Kidney (tissue), 14 donors: ENCODE data around the gene KRT6B. TPM values are rescaled to one million over a fixed set of nuclear protein-coding genes. Genes with fewer than 3 reads are reported as not detected.

Source experiments
- DNase-seq, 5 donors: peaks; one replicate each; pipeline ENCODE4 v3.0.0-alpha.2; 2013 to 2020
- FAIRE-seq: peaks from 2 replicates; lab custom pipeline; 2012; peaks lifted over from hg19 to GRCh38; lab: Jason Lieb, UNC
- H3K27ac ChIP-seq, 2 donors: one replicate each; pipeline ENCODE4 v1.7.0; 2013; ENCODE audit warnings: low read depth in 2 of 2, low read length in 2 of 2, inconsistent platforms in 1 of 2
- H3K27me3 ChIP-seq: one replicate; pipeline ENCODE4 v1.7.1; 2013; ENCODE audit warnings: low read length, inconsistent platforms; ENCODE audit not compliant: control insufficient read depth, insufficient read depth
- H3K36me3 ChIP-seq, 3 donors: one replicate each; pipeline versions ENCODE4 v1.7.0 to v1.7.1; 2013; ENCODE audit warnings: low read length in 3 of 3, control low read depth in 1 of 3, inconsistent platforms in 1 of 3; ENCODE audit not compliant: insufficient read depth in 3 of 3, control insufficient read depth in 2 of 3
- H3K4me1 ChIP-seq, 3 donors: one replicate each; pipeline versions ENCODE4 v1.7.0 to v1.7.1; 2013; ENCODE audit warnings: low read length in 3 of 3, inconsistent platforms in 1 of 3, low read depth in 1 of 3; ENCODE audit not compliant: control insufficient read depth in 2 of 3, insufficient read depth in 2 of 3
- H3K4me3 ChIP-seq, 3 donors: one replicate each; pipeline versions ENCODE4 v1.7.0 to v1.8.1; 2013; ENCODE audit warnings: low read length in 3 of 3, control low read depth in 1 of 3, inconsistent platforms in 1 of 3
- H3K9ac ChIP-seq, 3 donors: one replicate each; pipeline versions ENCODE4 v1.7.0 to v1.7.1; 2013; ENCODE audit warnings: low read length in 3 of 3, control low read depth in 1 of 3, inconsistent platforms in 1 of 3
- H3K9me3 ChIP-seq, 3 donors: one replicate each; pipeline versions ENCODE4 v1.7.0 to v1.7.1; 2013; ENCODE audit warnings: low read length in 3 of 3, control low read depth in 1 of 3, inconsistent platforms in 1 of 3; ENCODE audit not compliant: control insufficient read depth in 2 of 3, insufficient read depth in 1 of 3
- CTCF ChIP-seq: IDR thresholded peaks from 3 replicates; pipeline ENCODE4 v1.5.1; 2012; ENCODE audit warnings: mild to moderate bottlenecking, moderate library complexity, borderline replicate concordance; ENCODE audit not compliant: insufficient read depth; ENCODE audit errors: extremely low read depth
- intact Hi-C: fragments of 100-400 bp; cut with DNase I; formaldehyde crosslinking; loops from one replicate; pipeline ENCODE4 v1.11.1; 2022
- polyA plus RNA-seq: library from polyadenylated mRNA; stranded (reverse); fragments of 350-450 nt; fragmentation: Illumina TruSeq; extraction: RNeasy Lipid Tissue Mini Kit (QIAGEN cat#74804); gene quantifications from one replicate; pipeline ENCODE4 v1.2.3, GENCODE V29; 2014; ENCODE audit warnings: low read depth, low replicate concordance; ENCODE audit not compliant: insufficient read depth
- total RNA-seq: library from RNA; stranded (reverse); fragmentation: NEBNext Ultra II Directional; extraction: Animal tissue kit (Norgen Biotek cat#: 25700); gene quantifications from one replicate; pipeline ENCODE4 v1.2.1, GENCODE V29; 2021
- donor health status: control.
- donor health status: control.
- donor health status: control.
- donor health status: control.
- donor health status: control.
- donor health status: DM: yes; HTN: yes; CAD: no.
- donor health status: Normal renal cell carcinoma (clear cell type).

KRT6B gene
- total and polyA plus RNA-seq, 2 donors from 2014 or later: not detected

- H3K4me1 ChIP-seq: no peaks in the 10 kb centered on the region
- H3K27me3 ChIP-seq: no peaks in the 10 kb centered on the region
- no peak overlapping the region for H3K27ac ChIP-seq
- no peak for TF ChIP-seq CTCF
- FAIRE-seq: no peak
- no peaks in the 10 kb centered on the region for H3K36me3 ChIP-seq
- peak in 3 of 5 donors; percentile 16 to 49 (median 48) for DNase-seq
- H3K9ac ChIP-seq: no peak overlapping the region
- intact Hi-C loops: no loop called here
- no peaks in the 10 kb centered on the region for H3K9me3 ChIP-seq
- no peak overlapping the region for H3K4me3 ChIP-seq
These were observed 9.3 kb downstream of the KRT6B start for GRCh38 chr12:52442600-52443061.

GRCh38 chr12:52441320-52441911 is 10.5 kb downstream of the KRT6B start:
- Histone ChIP-seq H3K9me3 (no peaks in the 10 kb centered on the region), H3K4me3 (no peak overlapping the region), H3K4me1 (no peaks in the 10 kb centered on the region), H3K9ac (no peak overlapping the region), H3K27ac (no peak overlapping the region), H3K36me3 (no peaks in the 10 kb centered on the region), H3K27me3 (no peaks in the 10 kb centered on the region)
- intact Hi-C loops: no loop called here
- DNase-seq (peak in 1 of 5 donors; percentile 3), FAIRE-seq (no peak)
- no peak for TF ChIP-seq CTCF

- H3K9me3 ChIP-seq: no peaks in the 10 kb centered on the region
- FAIRE-seq (no peak), DNase-seq (no peak)
- H3K27ac ChIP-seq: no peak overlapping the region
- H3K9ac ChIP-seq: no peak overlapping the region
- H3K4me1 ChIP-seq: no peaks in the 10 kb centered on the region
- intact Hi-C loops: no loop called here
- no peaks in the 10 kb centered on the region for H3K27me3 ChIP-seq
- no peak for TF ChIP-seq CTCF
- no peak overlapping the region for H3K4me3 ChIP-seq
- H3K36me3 ChIP-seq: no peaks in the 10 kb centered on the region
These were observed 11.1 kb downstream of the KRT6B start for GRCh38 chr12:52440821-52441319.

GRCh38 chr12:52439845-52440244 is 12.1 kb downstream of the KRT6B start:
- no peaks in the 10 kb centered on the region for H3K27me3 ChIP-seq

More at GRCh38 chr12:52439845-52440244, 12.1 kb downstream of the KRT6B start:
- intact Hi-C loops: no loop called here
- Histone ChIP-seq H3K4me1 (no peaks in the 10 kb centered on the region), H3K36me3 (no peaks in the 10 kb centered on the region), H3K4me3 (no peak overlapping the region), H3K9ac (no peak overlapping the region), H3K9me3 (no peaks in the 10 kb centered on the region), H3K27ac (no peak overlapping the region)
- FAIRE-seq (no peak), DNase-seq (no peak)
- TF ChIP-seq CTCF: no peak
